IPS-20b (cell line): Measurements from ENCODE around the gene FHOD1.

ENCODE experiments used
- H3K27ac ChIP-seq: one replicate; pipeline ENCODE4 v1.5.1; 2013; ENCODE audit warnings: low read length
- H3K27me3 ChIP-seq: 2 replicates; pipeline ENCODE4 v1.6.1; 2013; ENCODE audit warnings: mild to moderate bottlenecking, low read length, inconsistent platforms; ENCODE audit not compliant: insufficient read depth
- H3K36me3 ChIP-seq: 2 replicates; pipeline ENCODE4 v1.6.1; 2013; ENCODE audit warnings: low read depth, mild to moderate bottlenecking, inconsistent platforms, low read length, moderate library complexity; ENCODE audit not compliant: insufficient read depth
- H3K4me1 ChIP-seq: 2 replicates; pipeline ENCODE4 v1.6.1; 2013; ENCODE audit warnings: mild to moderate bottlenecking, control low read depth, inconsistent platforms, low read length, moderate library complexity; ENCODE audit not compliant: insufficient read depth
- H3K4me3 ChIP-seq: 2 replicates; pipeline ENCODE4 v1.5.1; 2013; ENCODE audit warnings: mild to moderate bottlenecking, low read length, inconsistent platforms
- H3K9ac ChIP-seq: 2 replicates; pipeline ENCODE4 v1.6.1; 2013; ENCODE audit warnings: low read depth, mild to moderate bottlenecking, inconsistent platforms, low read length, moderate library complexity
- H3K9me3 ChIP-seq: 2 replicates; pipeline ENCODE4 v1.6.1; 2013; ENCODE audit warnings: mild to moderate bottlenecking, low read depth, low read length, inconsistent platforms; ENCODE audit not compliant: insufficient read depth

The FHOD1 gene

GRCh38 chr16:67188323-67188722, 59.0 kb downstream of the FHOD1 start:
- Histone ChIP-seq H3K27ac (no peak overlapping the region), H3K9ac (no peak overlapping the region), H3K36me3 (peaks cover 1% of the 10 kb centered on the region), H3K4me3 (no peak overlapping the region), H3K9me3 (no peaks in the 10 kb centered on the region), H3K27me3 (peaks cover 33% of the 10 kb centered on the region), H3K4me1 (0 out of 2 replicates have a peak, but pooled peaks cover 3% of the 10 kb centered on the region)

- no peaks in the 10 kb centered on the region for H3K36me3 ChIP-seq
- no peak overlapping the region for H3K9ac ChIP-seq
- H3K27me3 ChIP-seq: peaks cover 33% of the 10 kb centered on the region
- peaks cover 3% of the 10 kb centered on the region; the same call in 1 of the 2 replicates for H3K4me1 ChIP-seq
- no peaks in the 10 kb centered on the region for H3K9me3 ChIP-seq
- H3K4me3 ChIP-seq: no peak overlapping the region
- no peak overlapping the region for H3K27ac ChIP-seq
These were observed 59.9 kb downstream of the FHOD1 start for GRCh38 chr16:67187175-67187890.

GRCh38 chr16:67186550-67186950, 60.7 kb downstream of the FHOD1 start:
- H3K4me1 ChIP-seq: peaks cover 3% of the 10 kb centered on the region; the same call in 1 of the 2 replicates
- no peaks in the 10 kb centered on the region for H3K36me3 ChIP-seq
- H3K27ac ChIP-seq: no peak overlapping the region
- no peak overlapping the region for H3K4me3 ChIP-seq
- peaks cover 33% of the 10 kb centered on the region for H3K27me3 ChIP-seq
- no peaks in the 10 kb centered on the region for H3K9me3 ChIP-seq
- H3K9ac ChIP-seq: no peak overlapping the region

- Histone ChIP-seq H3K9me3 (no peaks in the 10 kb centered on the region), H3K9ac (no peak overlapping the region), H3K4me3 (no peak overlapping the region), H3K36me3 (no peaks in the 10 kb centered on the region), H3K4me1 (peaks cover 3% of the 10 kb centered on the region; the same call in 1 of the 2 replicates), H3K27ac (no peak overlapping the region), H3K27me3 (peaks cover 33% of the 10 kb centered on the region)
These were observed 61.6 kb downstream of the FHOD1 start for GRCh38 chr16:67185651-67186134.

GRCh38 chr16:67184995-67185650, 62.2 kb downstream of the FHOD1 start:
- H3K9me3 ChIP-seq: no peaks in the 10 kb centered on the region
- H3K9ac ChIP-seq: no peak overlapping the region
- peaks cover 33% of the 10 kb centered on the region for H3K27me3 ChIP-seq
- H3K36me3 ChIP-seq: no peaks in the 10 kb centered on the region
- H3K27ac ChIP-seq: no peak overlapping the region
- H3K4me1 ChIP-seq: peaks cover 3% of the 10 kb centered on the region; the same call in 1 of the 2 replicates
- H3K4me3 ChIP-seq: peak overlapping the region; percentile 84; the same call in 1 of the 2 replicates

- H3K9me3 ChIP-seq: no peaks in the 10 kb centered on the region
- peak overlapping the region; percentile 84; the same call in 1 of the 2 replicates for H3K4me3 ChIP-seq
- H3K27ac ChIP-seq: no peak overlapping the region
- peaks cover 3% of the 10 kb centered on the region; the same call in 1 of the 2 replicates for H3K4me1 ChIP-seq
- H3K9ac ChIP-seq: no peak overlapping the region
- H3K27me3 ChIP-seq: peaks cover 34% of the 10 kb centered on the region
- H3K36me3 ChIP-seq: no peaks in the 10 kb centered on the region
These were observed 62.8 kb downstream of the FHOD1 start for GRCh38 chr16:67184453-67184994.

GRCh38 chr16:67183627-67184452, 63.4 kb downstream of the FHOD1 start, which contains the start of gene MATCAP1:
TSS of gene MATCAP1 (minus strand) at chr16:67183963. CDS start at chr16:67180610, 3,353 bp downstream.
- Histone ChIP-seq H3K27ac (peak within 1 kb of the TSS; percentile 89), H3K27me3 (peaks cover 41% of the 10 kb centered on the region), H3K9ac (peak within 1 kb of the TSS; percentile 86; the same call in 1 of the 2 replicates), H3K4me1 (peaks cover 3% of the 10 kb centered on the region; the same call in 1 of the 2 replicates), H3K4me3 (peak within 1 kb of the TSS; percentile 84), H3K36me3 (no peaks in the 10 kb centered on the region), H3K9me3 (no peaks in the 10 kb centered on the region)

- Histone ChIP-seq H3K4me3 (peak overlapping the region; percentile 84), H3K9me3 (no peaks in the 10 kb centered on the region), H3K36me3 (no peaks in the 10 kb centered on the region), H3K4me1 (peaks cover 3% of the 10 kb centered on the region; the same call in 1 of the 2 replicates), H3K27me3 (peaks cover 46% of the 10 kb centered on the region), H3K27ac (no peak overlapping the region), H3K9ac (peak overlapping the region; percentile 86; the same call in 1 of the 2 replicates)
These were observed 64.0 kb downstream of the FHOD1 start for GRCh38 chr16:67183284-67183626.

- no peak overlapping the region for H3K9ac ChIP-seq
- H3K9me3 ChIP-seq: no peaks in the 10 kb centered on the region
- peaks cover 53% of the 10 kb centered on the region for H3K27me3 ChIP-seq
- H3K36me3 ChIP-seq: no peaks in the 10 kb centered on the region
- no peak overlapping the region for H3K27ac ChIP-seq
- H3K4me1 ChIP-seq: peaks cover 7% of the 10 kb centered on the region; the same call in 1 of the 2 replicates
- no peak overlapping the region for H3K4me3 ChIP-seq
These were observed 65.0 kb downstream of the FHOD1 start for GRCh38 chr16:67182288-67182687.

GRCh38 chr16:67181346-67181745, 65.9 kb downstream of the FHOD1 start:
- Histone ChIP-seq H3K4me3 (no peak overlapping the region), H3K9me3 (no peaks in the 10 kb centered on the region), H3K27me3 (peaks cover 54% of the 10 kb centered on the region), H3K27ac (no peak overlapping the region), H3K36me3 (no peaks in the 10 kb centered on the region), H3K9ac (no peak overlapping the region), H3K4me1 (peaks cover 4% of the 10 kb centered on the region; the same call in 1 of the 2 replicates)

GRCh38 chr16:67180166-67180565, 67.1 kb downstream of the FHOD1 start:
- Histone ChIP-seq H3K27me3 (peaks cover 54% of the 10 kb centered on the region), H3K27ac (no peak overlapping the region), H3K4me3 (no peak overlapping the region), H3K4me1 (peaks cover 4% of the 10 kb centered on the region; the same call in 1 of the 2 replicates), H3K9ac (no peak overlapping the region), H3K36me3 (no peaks in the 10 kb centered on the region), H3K9me3 (no peaks in the 10 kb centered on the region)
